Kidney (tissue), 14 donors: ENCODE data around the gene SNX25. TPM values are rescaled to one million over a fixed set of nuclear protein-coding genes. Genes with fewer than 3 reads are reported as not detected.

Source experiments
- DNase-seq, 5 donors: peaks; one replicate each; pipeline ENCODE4 v3.0.0-alpha.2; 2013 to 2020
- FAIRE-seq: peaks from 2 replicates; lab custom pipeline; 2012; peaks lifted over from hg19 to GRCh38; lab: Jason Lieb, UNC
- H3K27ac ChIP-seq, 2 donors: one replicate each; pipeline ENCODE4 v1.7.0; 2013; ENCODE audit warnings: low read depth in 2 of 2, low read length in 2 of 2, inconsistent platforms in 1 of 2
- H3K27me3 ChIP-seq: one replicate; pipeline ENCODE4 v1.7.1; 2013; ENCODE audit warnings: low read length, inconsistent platforms; ENCODE audit not compliant: control insufficient read depth, insufficient read depth
- H3K36me3 ChIP-seq, 3 donors: one replicate each; pipeline versions ENCODE4 v1.7.0 to v1.7.1; 2013; ENCODE audit warnings: low read length in 3 of 3, control low read depth in 1 of 3, inconsistent platforms in 1 of 3; ENCODE audit not compliant: insufficient read depth in 3 of 3, control insufficient read depth in 2 of 3
- H3K4me1 ChIP-seq, 3 donors: one replicate each; pipeline versions ENCODE4 v1.7.0 to v1.7.1; 2013; ENCODE audit warnings: low read length in 3 of 3, inconsistent platforms in 1 of 3, low read depth in 1 of 3; ENCODE audit not compliant: control insufficient read depth in 2 of 3, insufficient read depth in 2 of 3
- H3K4me3 ChIP-seq, 3 donors: one replicate each; pipeline versions ENCODE4 v1.7.0 to v1.8.1; 2013; ENCODE audit warnings: low read length in 3 of 3, control low read depth in 1 of 3, inconsistent platforms in 1 of 3
- H3K9ac ChIP-seq, 3 donors: one replicate each; pipeline versions ENCODE4 v1.7.0 to v1.7.1; 2013; ENCODE audit warnings: low read length in 3 of 3, control low read depth in 1 of 3, inconsistent platforms in 1 of 3
- H3K9me3 ChIP-seq, 3 donors: one replicate each; pipeline versions ENCODE4 v1.7.0 to v1.7.1; 2013; ENCODE audit warnings: low read length in 3 of 3, control low read depth in 1 of 3, inconsistent platforms in 1 of 3; ENCODE audit not compliant: control insufficient read depth in 2 of 3, insufficient read depth in 1 of 3
- CTCF ChIP-seq: IDR thresholded peaks from 3 replicates; pipeline ENCODE4 v1.5.1; 2012; ENCODE audit warnings: mild to moderate bottlenecking, moderate library complexity, borderline replicate concordance; ENCODE audit not compliant: insufficient read depth; ENCODE audit errors: extremely low read depth
- intact Hi-C: fragments of 100-400 bp; cut with DNase I; formaldehyde crosslinking; loops from one replicate; pipeline ENCODE4 v1.11.1; 2022
- polyA plus RNA-seq: library from polyadenylated mRNA; stranded (reverse); fragments of 350-450 nt; fragmentation: Illumina TruSeq; extraction: RNeasy Lipid Tissue Mini Kit (QIAGEN cat#74804); gene quantifications from one replicate; pipeline ENCODE4 v1.2.3, GENCODE V29; 2014; ENCODE audit warnings: low read depth, low replicate concordance; ENCODE audit not compliant: insufficient read depth
- total RNA-seq: library from RNA; stranded (reverse); fragmentation: NEBNext Ultra II Directional; extraction: Animal tissue kit (Norgen Biotek cat#: 25700); gene quantifications from one replicate; pipeline ENCODE4 v1.2.1, GENCODE V29; 2021
- donor health status: control.
- donor health status: control.
- donor health status: control.
- donor health status: control.
- donor health status: control.
- donor health status: DM: yes; HTN: yes; CAD: no.
- donor health status: Normal renal cell carcinoma (clear cell type).

SNX25 gene
- total and polyA plus RNA-seq, 2 donors from 2014 or later: 8.9 to 19.4 TPM

- Histone ChIP-seq H3K27me3 (no peaks in the 10 kb centered on the region), H3K4me3 (no peak overlapping the region), H3K36me3 (no peaks in the 10 kb centered on the region), H3K9ac (no peak overlapping the region), H3K9me3 (no peaks in the 10 kb centered on the region), H3K4me1 (no peaks in the 10 kb centered on the region), H3K27ac (no peak overlapping the region)
- TF ChIP-seq CTCF: no peak
- FAIRE-seq (no peak), DNase-seq (no peak)
- intact Hi-C loops: no loop called here
Observed at GRCh38 chr4:185382754-185383153, 173.4 kb downstream of the SNX25 start.

GRCh38 chr4:185383451-185383850 is 174.1 kb downstream of the SNX25 start:
- no peak for TF ChIP-seq CTCF
- Histone ChIP-seq H3K9me3 (no peaks in the 10 kb centered on the region), H3K36me3 (no peaks in the 10 kb centered on the region), H3K4me1 (no peaks in the 10 kb centered on the region), H3K4me3 (no peak overlapping the region), H3K9ac (no peak overlapping the region), H3K27me3 (no peaks in the 10 kb centered on the region), H3K27ac (no peak overlapping the region)
- no peak for DNase-seq
- intact Hi-C loops: no loop called here
- FAIRE-seq: no peak

- no peak overlapping the region for H3K4me3 ChIP-seq
- no peak for FAIRE-seq
- H3K27ac ChIP-seq: no peak overlapping the region
- no peaks in the 10 kb centered on the region for H3K27me3 ChIP-seq
- no peaks in the 10 kb centered on the region for H3K9me3 ChIP-seq
- intact Hi-C loops: no loop called here
- H3K4me1 ChIP-seq: no peaks in the 10 kb centered on the region
- H3K9ac ChIP-seq: no peak overlapping the region
- no peak for DNase-seq
- H3K36me3 ChIP-seq: no peaks in the 10 kb centered on the region
- TF ChIP-seq CTCF: no peak
Observed at GRCh38 chr4:185384061-185384460, 174.7 kb downstream of the SNX25 start.

- H3K4me1 ChIP-seq: no peaks in the 10 kb centered on the region
- H3K4me3 ChIP-seq: no peak overlapping the region
- H3K9me3 ChIP-seq: no peaks in the 10 kb centered on the region
- H3K9ac ChIP-seq: no peak overlapping the region
- H3K36me3 ChIP-seq: no peaks in the 10 kb centered on the region
- no peak for TF ChIP-seq CTCF
- intact Hi-C loops: no loop called here
- H3K27ac ChIP-seq: no peak overlapping the region
- DNase-seq (peak in 3 of 5 donors; percentile 19 to 69 (median 47)), FAIRE-seq (no peak)
- H3K27me3 ChIP-seq: no peaks in the 10 kb centered on the region
Observed at GRCh38 chr4:185384930-185385331, 175.5 kb downstream of the SNX25 start.
